ENCODE data around the gene DNAH2. TPM values are rescaled to one million over a fixed set of nuclear protein-coding genes. Genes with fewer than 3 reads are reported as not detected.

The DNAH2 gene
- total RNA-seq, 2 experiments from 2014 or later = not detected

- ATAC-seq (no peak), DNase-seq (no peak)
- H3K4me3 Mint-ChIP-seq = no peak overlapping the region
- H3K9me3 Mint-ChIP-seq (ENCODE audit: low read depth) = no peaks in the 10 kb centered on the region
- ChIA-PET CTCF (no interaction called here), POLR2A (interaction anchor here (0.6 kb wide), 1 partner anchor 279 kb away, joined by 4 read pairs; no protein-coding TSS in a partner anchor)
- H3K36me3 Mint-ChIP-seq (ENCODE audit: low read depth) = no peaks in the 10 kb centered on the region
- peaks cover 10% of the 10 kb centered on the region for H3K27me3 Mint-ChIP-seq
- intact Hi-C loops (cut with DNase I, micrococcal nuclease) = no loop called here
- H3K27ac Mint-ChIP-seq = no peak overlapping the region
- no peaks in the 10 kb centered on the region for H3K4me1 Mint-ChIP-seq
Measured at GRCh38 chr17:7755095-7755890, 37.7 kb downstream of the DNAH2 start.

- no peaks in the 10 kb centered on the region for H3K36me3 Mint-ChIP-seq (ENCODE audit: low read depth)
- no peak for ATAC-seq
- intact Hi-C loops (cut with DNase I, micrococcal nuclease) = no loop called here
- no peak overlapping the region for H3K4me3 Mint-ChIP-seq
- H3K27me3 Mint-ChIP-seq = peaks cover 10% of the 10 kb centered on the region
- H3K27ac Mint-ChIP-seq = no peak overlapping the region
- H3K4me1 Mint-ChIP-seq = no peaks in the 10 kb centered on the region
- no peaks in the 10 kb centered on the region for H3K9me3 Mint-ChIP-seq (ENCODE audit: low read depth)
- ChIA-PET POLR2A (interaction anchor here (0.6 kb wide), 1 partner anchor 185 kb away, joined by 6 read pairs; no protein-coding TSS in a partner anchor), CTCF (interaction anchor here (0.6 to 0.8 kb wide), 3 partner anchors 13 to 275 kb away, joined by 3 to 4 read pairs (median 3); no protein-coding TSS in a partner anchor)
- DNase-seq = no peak
Measured at GRCh38 chr17:7756968-7757367, 39.4 kb downstream of the DNAH2 start.

- no peaks in the 10 kb centered on the region for H3K4me1 Mint-ChIP-seq
- CTCF ChIA-PET = interaction anchor here (0.7 to 1.1 kb wide), 2 partner anchors 19 to 481 kb away, joined by 3 to 5 read pairs; no protein-coding TSS in a partner anchor
- H3K27ac Mint-ChIP-seq = no peak overlapping the region
- no peaks in the 10 kb centered on the region for H3K9me3 Mint-ChIP-seq (ENCODE audit: low read depth)
- no peak for ATAC-seq
- intact Hi-C loops (cut with DNase I, micrococcal nuclease) = no loop called here
- no peak overlapping the region for H3K4me3 Mint-ChIP-seq
- POLR2A ChIA-PET = no interaction called here
- H3K36me3 Mint-ChIP-seq (ENCODE audit: low read depth) = no peaks in the 10 kb centered on the region
- no peak for DNase-seq
- H3K27me3 Mint-ChIP-seq = peaks cover 7% of the 10 kb centered on the region
Measured at GRCh38 chr17:7763919-7764318, 46.4 kb downstream of the DNAH2 start.

GRCh38 chr17:7767004-7767403 is 49.5 kb downstream of the DNAH2 start:
- CTCF ChIA-PET = interaction anchor here (0.6 to 1.9 kb wide), 3 partner anchors 13 to 307 kb away, joined by 3 to 7 read pairs (median 4); no protein-coding TSS in a partner anchor
- peaks cover 7% of the 10 kb centered on the region for H3K27me3 Mint-ChIP-seq
- ATAC-seq (no peak), DNase-seq (no peak)
- H3K4me3 Mint-ChIP-seq = no peak overlapping the region
- no peaks in the 10 kb centered on the region for H3K9me3 Mint-ChIP-seq (ENCODE audit: low read depth)
- H3K4me1 Mint-ChIP-seq = no peaks in the 10 kb centered on the region
- intact Hi-C loops (cut with DNase I, micrococcal nuclease) = no loop called here
- POLR2A ChIA-PET = no interaction called here
- H3K27ac Mint-ChIP-seq = no peak overlapping the region
- H3K36me3 Mint-ChIP-seq (ENCODE audit: low read depth) = no peaks in the 10 kb centered on the region

GRCh38 chr17:7767405-7768021 is 50.0 kb downstream of the DNAH2 start:
- no peaks in the 10 kb centered on the region for H3K36me3 Mint-ChIP-seq (ENCODE audit: low read depth)
- ATAC-seq = no peak
- CTCF ChIA-PET = interaction anchor here (0.6 to 1.9 kb wide), 3 partner anchors 12 to 307 kb away, joined by 3 to 7 read pairs (median 4); no protein-coding TSS in a partner anchor

GRCh38 chr17:7769854-7770253 is 52.3 kb downstream of the DNAH2 start:
- CTCF ChIA-PET = interaction anchor here (0.5 kb wide), 2 partner anchors 13 to 197 kb away, joined by 3 to 4 read pairs; no protein-coding TSS in a partner anchor
- Mint-ChIP-seq H3K27me3 (peaks cover 14% of the 10 kb centered on the region), H3K36me3 (ENCODE audit: low read depth) (no peaks in the 10 kb centered on the region), H3K9me3 (ENCODE audit: low read depth) (no peaks in the 10 kb centered on the region), H3K4me1 (no peaks in the 10 kb centered on the region), H3K4me3 (no peak overlapping the region), H3K27ac (no peak overlapping the region)
- POLR2A ChIA-PET = no interaction called here
- ATAC-seq = no peak
- no peak for DNase-seq
- intact Hi-C loops (cut with DNase I, micrococcal nuclease) = no loop called here

More at GRCh38 chr17:7767405-7768021, 50.0 kb downstream of the DNAH2 start:
- Mint-ChIP-seq H3K4me3 (no peak overlapping the region), H3K27me3 (peaks cover 7% of the 10 kb centered on the region), H3K9me3 (ENCODE audit: low read depth) (no peaks in the 10 kb centered on the region), H3K27ac (no peak overlapping the region), H3K4me1 (no peaks in the 10 kb centered on the region)
- intact Hi-C loops (cut with DNase I, micrococcal nuclease) = no loop called here
- POLR2A ChIA-PET = no interaction called here
- DNase-seq = no peak

GRCh38 chr17:7774055-7774521 is 56.5 kb downstream of the DNAH2 start:
- Mint-ChIP-seq H3K36me3 (ENCODE audit: low read depth) (no peaks in the 10 kb centered on the region), H3K4me1 (no peaks in the 10 kb centered on the region), H3K4me3 (no peak overlapping the region), H3K27me3 (peaks cover 13% of the 10 kb centered on the region), H3K9me3 (ENCODE audit: low read depth) (no peaks in the 10 kb centered on the region), H3K27ac (no peak overlapping the region)
- ATAC-seq = no peak
- ChIA-PET POLR2A (no interaction called here), CTCF (interaction anchor here (1.2 kb wide), 1 partner anchor 26 kb away, joined by 3 read pairs; no protein-coding TSS in a partner anchor)
- no peak for DNase-seq
- intact Hi-C loops (cut with DNase I, micrococcal nuclease) = no loop called here

- H3K27me3 Mint-ChIP-seq = peaks cover 13% of the 10 kb centered on the region
- ChIA-PET CTCF (no interaction called here), POLR2A (no interaction called here)
- H3K4me1 Mint-ChIP-seq = no peaks in the 10 kb centered on the region
- no peaks in the 10 kb centered on the region for H3K9me3 Mint-ChIP-seq (ENCODE audit: low read depth)
- ATAC-seq (no peak), DNase-seq (no peak)
- intact Hi-C loops (cut with DNase I, micrococcal nuclease) = no loop called here
- H3K27ac Mint-ChIP-seq = no peak overlapping the region
- no peaks in the 10 kb centered on the region for H3K36me3 Mint-ChIP-seq (ENCODE audit: low read depth)
- no peak overlapping the region for H3K4me3 Mint-ChIP-seq
Measured at GRCh38 chr17:7775051-7775450, 57.5 kb downstream of the DNAH2 start.

GRCh38 chr17:7777017-7777416 is 59.5 kb downstream of the DNAH2 start:
- ATAC-seq (no peak), DNase-seq (no peak)
- CTCF ChIA-PET = interaction anchor here (0.8 to 1.6 kb wide), 3 partner anchors 32 to 280 kb away, joined by 3 to 5 read pairs (median 3); no protein-coding TSS in a partner anchor
- POLR2A ChIA-PET = no interaction called here
- H3K4me1 Mint-ChIP-seq = no peaks in the 10 kb centered on the region
- no peak overlapping the region for H3K27ac Mint-ChIP-seq
- intact Hi-C loops (cut with DNase I, micrococcal nuclease) = no loop called here
- no peak overlapping the region for H3K4me3 Mint-ChIP-seq
- H3K9me3 Mint-ChIP-seq (ENCODE audit: low read depth) = no peaks in the 10 kb centered on the region
- H3K27me3 Mint-ChIP-seq = peaks cover 13% of the 10 kb centered on the region
- H3K36me3 Mint-ChIP-seq (ENCODE audit: low read depth) = no peaks in the 10 kb centered on the region

- no peak overlapping the region for H3K4me3 Mint-ChIP-seq
- DNase-seq (no peak), ATAC-seq (no peak)
- intact Hi-C loops (cut with DNase I, micrococcal nuclease) = no loop called here
- no peaks in the 10 kb centered on the region for H3K9me3 Mint-ChIP-seq (ENCODE audit: low read depth)
- H3K27ac Mint-ChIP-seq = no peak overlapping the region
- no peaks in the 10 kb centered on the region for H3K36me3 Mint-ChIP-seq (ENCODE audit: low read depth)
- peaks cover 9% of the 10 kb centered on the region for H3K27me3 Mint-ChIP-seq
- ChIA-PET POLR2A (no interaction called here), CTCF (interaction anchor here (0.6 to 1.7 kb wide), 5 partner anchors 10 to 186 kb away, joined by 3 to 7 read pairs (median 3); no protein-coding TSS in a partner anchor)
- H3K4me1 Mint-ChIP-seq = no peaks in the 10 kb centered on the region
Measured at GRCh38 chr17:7780736-7781135, 63.2 kb downstream of the DNAH2 start.

GRCh38 chr17:7781429-7781828 is 63.9 kb downstream of the DNAH2 start:
- DNase-seq (no peak), ATAC-seq (no peak)
- H3K27ac Mint-ChIP-seq = no peak overlapping the region
- intact Hi-C loops (cut with DNase I, micrococcal nuclease) = no loop called here
- H3K9me3 Mint-ChIP-seq (ENCODE audit: low read depth) = no peaks in the 10 kb centered on the region
- no peak overlapping the region for H3K4me3 Mint-ChIP-seq
- H3K4me1 Mint-ChIP-seq = no peaks in the 10 kb centered on the region
- ChIA-PET CTCF (interaction anchor here (0.6 to 1.5 kb wide), 3 partner anchors 11 to 185 kb away, joined by 3 read pairs; no protein-coding TSS in a partner anchor), POLR2A (no interaction called here)
- peaks cover 7% of the 10 kb centered on the region for H3K27me3 Mint-ChIP-seq
- H3K36me3 Mint-ChIP-seq (ENCODE audit: low read depth) = no peaks in the 10 kb centered on the region

Measured in activated CD4-positive, alpha-beta T cell treated with anti-CD3 and anti-CD28 coated beads for 36 hours (primary cell).